Activated CD4-positive, alpha-beta memory T cell treated with anti-CD3 and anti-CD28 coated beads, Interleukin-2, amount 10 ng/mL, durations not matched to agents 7 days and 5 days (primary cell): ENCODE measurements around the gene EFCAB12. TPM values are rescaled to one million over a fixed set of nuclear protein-coding genes. Genes with fewer than 3 reads are reported as not detected.
"Not testable (repeated sequence)": the region's sequence is repeated elsewhere in the genome, so short reads cannot be mapped to it uniquely, and the experiment has no call there.

Experiments used
- CTCF ChIA-PET: fragments of 350-600 bp; sonication (Branson Sonifier 250); formaldehyde crosslinking; loops from one replicate; lab custom pipeline; 2021; ENCODE audit warnings: antibody characterized with exemption, inconsistent platforms; lab: Charles Lee
- POLR2A ChIA-PET: fragments of 350-600 bp; sonication (Branson Sonifier 250); formaldehyde crosslinking; loops from one replicate; lab custom pipeline; 2021; ENCODE audit warnings: antibody characterized with exemption; lab: Charles Lee
- DNase-seq: peaks from one replicate; pipeline ENCODE4 v3.0.0-alpha.2; 2020
- H3K27ac Mint-ChIP-seq: one replicate; pipeline ENCODE4 v1.8.0; 2021; ENCODE audit warnings: mild to moderate bottlenecking, mixed read lengths
- H3K27me3 Mint-ChIP-seq: one replicate; pipeline ENCODE4 v1.8.0; 2021; ENCODE audit warnings: mixed read lengths
- H3K36me3 Mint-ChIP-seq: one replicate; pipeline ENCODE4 v1.8.0; 2021; ENCODE audit warnings: low read depth, mixed read lengths
- H3K4me1 Mint-ChIP-seq: one replicate; pipeline ENCODE4 v1.8.0; 2021; ENCODE audit warnings: mixed read lengths
- H3K4me3 Mint-ChIP-seq: one replicate; pipeline ENCODE4 v1.8.0; 2021; ENCODE audit warnings: mild to moderate bottlenecking, mixed read lengths
- H3K9me3 Mint-ChIP-seq: one replicate; pipeline ENCODE4 v1.8.0; 2021; ENCODE audit warnings: mixed read lengths
- total RNA-seq, 2 experiments: library from RNA; stranded (reverse); gene quantifications; one replicate each; pipeline ENCODE4 v1.2.3, GENCODE V29; 2021

Gene EFCAB12
- total RNA-seq, 2 experiments from 2014 or later = 0.65 to 0.98 TPM

- Mint-ChIP-seq H3K27me3 (peaks cover 4% of the 10 kb centered on the region), H3K9me3 (no peaks in the 10 kb centered on the region), H3K4me3 (no peak overlapping the region), H3K36me3 (no peaks in the 10 kb centered on the region), H3K4me1 (no peaks in the 10 kb centered on the region), H3K27ac (no peak overlapping the region)
- ChIA-PET CTCF (interaction anchor here (1.1 kb wide), 1 partner anchor 16 kb away, joined by 3 read pairs; no protein-coding TSS in a partner anchor), POLR2A (no interaction called here)
- DNase-seq = no peak
Measured at GRCh38 chr3:129415830-129416229, 12.6 kb downstream of the EFCAB12 start.

- no peaks in the 10 kb centered on the region for H3K9me3 Mint-ChIP-seq
- no peak overlapping the region for H3K4me3 Mint-ChIP-seq
- H3K27ac Mint-ChIP-seq = no peak overlapping the region
- CTCF ChIA-PET = no interaction called here
- peaks cover 4% of the 10 kb centered on the region for H3K27me3 Mint-ChIP-seq
- no peaks in the 10 kb centered on the region for H3K36me3 Mint-ChIP-seq
- no peak for DNase-seq
- no peaks in the 10 kb centered on the region for H3K4me1 Mint-ChIP-seq
- POLR2A ChIA-PET = no interaction called here
Measured at GRCh38 chr3:129415378-129415777, 13.1 kb downstream of the EFCAB12 start.

GRCh38 chr3:129413687-129414506, 14.5 kb downstream of the EFCAB12 start:
- Mint-ChIP-seq H3K4me1 (no peaks in the 10 kb centered on the region), H3K27me3 (peaks cover 4% of the 10 kb centered on the region), H3K4me3 (no peak overlapping the region), H3K36me3 (no peaks in the 10 kb centered on the region), H3K27ac (no peak overlapping the region), H3K9me3 (no peaks in the 10 kb centered on the region)
- DNase-seq = no peak
- ChIA-PET POLR2A (interaction anchor here (1.1 kb wide), 1 partner anchor 8 kb away, joined by 3 read pairs; no protein-coding TSS in a partner anchor), CTCF (interaction anchor here (0.6 to 2.1 kb wide), 2 partner anchors 13 to 14 kb away, joined by 3 to 5 read pairs; no protein-coding TSS in a partner anchor)

GRCh38 chr3:129413238-129413637, 15.2 kb downstream of the EFCAB12 start:
- H3K4me1 Mint-ChIP-seq, DNase-seq, H3K27me3 Mint-ChIP-seq, H3K27ac Mint-ChIP-seq, H3K4me3 Mint-ChIP-seq, H3K36me3 Mint-ChIP-seq, H3K9me3 Mint-ChIP-seq: not testable (repeated sequence)
- ChIA-PET POLR2A (interaction anchor here (1.0 to 1.1 kb wide), 2 partner anchors 8 to 15 kb away, joined by 3 read pairs; no protein-coding TSS in a partner anchor), CTCF (interaction anchor here (2.1 kb wide), 1 partner anchor 13 kb away, joined by 5 read pairs; no protein-coding TSS in a partner anchor)

DNA sequence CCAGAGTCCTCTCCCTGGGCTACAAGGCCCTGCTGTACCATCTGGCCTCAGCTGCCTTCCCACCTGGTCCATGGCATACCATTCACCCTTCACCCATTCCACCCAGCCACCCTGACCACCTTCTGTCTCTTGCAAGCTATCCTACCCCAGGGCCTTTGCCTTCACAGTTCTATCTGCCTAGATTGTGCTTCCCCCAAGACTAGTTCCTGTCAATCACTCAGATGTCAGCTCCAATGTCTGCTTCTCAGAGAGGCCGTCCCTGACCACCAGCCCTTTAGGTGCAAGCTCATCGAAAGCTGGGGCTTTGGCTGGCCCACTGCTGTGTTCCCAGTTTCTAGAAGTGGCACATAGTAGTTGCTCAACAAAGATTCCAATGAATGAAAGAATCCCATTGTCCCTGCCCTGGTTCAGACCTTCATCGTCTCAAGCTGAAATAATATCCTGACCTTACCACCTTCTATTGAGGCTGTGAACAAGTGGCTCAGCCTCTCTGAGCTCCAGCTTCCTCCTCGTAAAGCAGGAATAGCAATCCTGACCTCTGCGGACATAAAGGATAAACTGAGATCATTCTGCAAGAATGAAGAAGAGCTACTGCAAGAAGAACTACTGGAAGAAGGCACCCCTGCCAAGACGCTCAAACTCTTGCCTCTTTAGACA, 15.8 kb downstream of the EFCAB12 start:
- H3K4me1 Mint-ChIP-seq = no peaks in the 10 kb centered on the region
- CTCF ChIA-PET = interaction anchor here (2.1 kb wide), 1 partner anchor 12 kb away, joined by 5 read pairs; no protein-coding TSS in a partner anchor
- POLR2A ChIA-PET = interaction anchor here (1.0 kb wide), 1 partner anchor 15 kb away, joined by 3 read pairs; no protein-coding TSS in a partner anchor
- H3K36me3 Mint-ChIP-seq = no peaks in the 10 kb centered on the region
- no peak overlapping the region for H3K4me3 Mint-ChIP-seq
- DNase-seq = no peak
- no peaks in the 10 kb centered on the region for H3K9me3 Mint-ChIP-seq
- peaks cover 4% of the 10 kb centered on the region for H3K27me3 Mint-ChIP-seq
- H3K27ac Mint-ChIP-seq = no peak overlapping the region

- no peak overlapping the region for H3K4me3 Mint-ChIP-seq
- CTCF ChIA-PET = interaction anchor here (0.8 to 3.5 kb wide), 2 partner anchors 12 to 441 kb away, joined by 3 to 22 read pairs; no protein-coding TSS in a partner anchor
Measured at GRCh38 chr3:129410971-129411370, 17.5 kb downstream of the EFCAB12 start.

DNA sequence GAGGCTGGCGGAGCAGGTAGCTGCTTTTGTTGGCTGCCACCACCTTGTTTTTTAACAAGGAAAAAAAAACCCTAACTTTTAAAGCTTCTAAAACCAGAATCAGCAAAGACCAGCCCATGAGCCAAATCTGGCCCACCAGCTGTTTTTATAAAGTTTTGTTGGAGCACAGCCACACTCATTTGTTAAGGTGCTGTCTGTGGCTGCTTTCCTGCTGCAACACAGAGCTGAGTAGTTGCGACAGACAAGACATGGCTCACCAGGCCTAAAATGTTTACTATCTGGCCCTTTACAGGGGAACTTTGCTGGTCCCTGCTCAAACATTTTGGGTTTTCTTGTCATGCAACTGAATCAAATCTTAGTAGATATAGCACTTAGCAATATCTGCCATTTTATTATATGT, 18.9 kb downstream of the EFCAB12 start:
- H3K27me3 Mint-ChIP-seq = peaks cover 4% of the 10 kb centered on the region
- POLR2A ChIA-PET = interaction anchor here (0.7 to 1.6 kb wide), 4 partner anchors 10 to 31 kb away, joined by 3 to 5 read pairs (median 4); partner anchors contain the start of gene IFT122
- no peaks in the 10 kb centered on the region for H3K4me1 Mint-ChIP-seq
- DNase-seq = no peak
- H3K27ac Mint-ChIP-seq = no peak overlapping the region
- H3K9me3 Mint-ChIP-seq = no peaks in the 10 kb centered on the region
- H3K4me3 Mint-ChIP-seq = no peak overlapping the region
- CTCF ChIA-PET = interaction anchor here (3.5 kb wide), 1 partner anchor 11 kb away, joined by 22 read pairs; no protein-coding TSS in a partner anchor
- no peaks in the 10 kb centered on the region for H3K36me3 Mint-ChIP-seq

More at GRCh38 chr3:129410971-129411370, 17.5 kb downstream of the EFCAB12 start:
- H3K9me3 Mint-ChIP-seq = no peaks in the 10 kb centered on the region
- no peak overlapping the region for H3K27ac Mint-ChIP-seq
- POLR2A ChIA-PET = interaction anchor here (1.1 to 1.6 kb wide), 2 partner anchors 11 to 28 kb away, joined by 3 to 4 read pairs; no protein-coding TSS in a partner anchor
- no peaks in the 10 kb centered on the region for H3K4me1 Mint-ChIP-seq
- H3K27me3 Mint-ChIP-seq = peaks cover 4% of the 10 kb centered on the region
- DNase-seq = no peak
- no peaks in the 10 kb centered on the region for H3K36me3 Mint-ChIP-seq

GRCh38 chr3:129404610-129405009, 23.8 kb downstream of the EFCAB12 start:
- Mint-ChIP-seq H3K4me3 (no peak overlapping the region), H3K27ac (no peak overlapping the region), H3K9me3 (no peaks in the 10 kb centered on the region), H3K4me1 (peaks cover 6% of the 10 kb centered on the region), H3K36me3 (no peaks in the 10 kb centered on the region), H3K27me3 (no peaks in the 10 kb centered on the region)
- POLR2A ChIA-PET = interaction anchor here (1.3 to 2.3 kb wide), 2 partner anchors 36 to 88 kb away, joined by 3 to 6 read pairs; partner anchors contain the start of genes IFT122 and MBD4
- DNase-seq = no peak
- CTCF ChIA-PET = no interaction called here

- CTCF ChIA-PET = no interaction called here
- peaks cover 10% of the 10 kb centered on the region for H3K4me1 Mint-ChIP-seq
- H3K9me3 Mint-ChIP-seq = no peaks in the 10 kb centered on the region
- no peaks in the 10 kb centered on the region for H3K36me3 Mint-ChIP-seq
- POLR2A ChIA-PET = interaction anchor here (1.3 to 1.4 kb wide), 2 partner anchors 19 to 87 kb away, joined by 3 read pairs; no protein-coding TSS in a partner anchor
- H3K4me3 Mint-ChIP-seq = no peak overlapping the region
- H3K27ac Mint-ChIP-seq = no peak overlapping the region
- DNase-seq = no peak
- H3K27me3 Mint-ChIP-seq = no peaks in the 10 kb centered on the region
Measured at GRCh38 chr3:129404130-129404529, 24.3 kb downstream of the EFCAB12 start.

GRCh38 chr3:129403450-129403849, 25.0 kb downstream of the EFCAB12 start:
- no peak for DNase-seq
- Mint-ChIP-seq H3K36me3 (peaks cover 2% of the 10 kb centered on the region), H3K27ac (no peak overlapping the region), H3K27me3 (no peaks in the 10 kb centered on the region), H3K4me1 (peaks cover 14% of the 10 kb centered on the region), H3K4me3 (no peak overlapping the region), H3K9me3 (no peaks in the 10 kb centered on the region)
- CTCF ChIA-PET = no interaction called here
- POLR2A ChIA-PET = interaction anchor here (1.4 kb wide), 1 partner anchor 20 kb away, joined by 3 read pairs; no protein-coding TSS in a partner anchor

- Mint-ChIP-seq H3K27ac (no peak overlapping the region), H3K36me3 (peaks cover 3% of the 10 kb centered on the region), H3K27me3 (no peaks in the 10 kb centered on the region), H3K9me3 (no peaks in the 10 kb centered on the region), H3K4me1 (peaks cover 21% of the 10 kb centered on the region), H3K4me3 (no peak overlapping the region)
- DNase-seq = no peak
- POLR2A ChIA-PET = interaction anchor here (1.4 kb wide), 1 partner anchor 20 kb away, joined by 3 read pairs; no protein-coding TSS in a partner anchor
- CTCF ChIA-PET = no interaction called here
Measured at GRCh38 chr3:129402616-129403015, 25.8 kb downstream of the EFCAB12 start.

GRCh38 chr3:129402210-129402609, 26.2 kb downstream of the EFCAB12 start:
- CTCF ChIA-PET = no interaction called here
- H3K27me3 Mint-ChIP-seq = no peaks in the 10 kb centered on the region
- POLR2A ChIA-PET = no interaction called here

More at GRCh38 chr3:129402210-129402609, 26.2 kb downstream of the EFCAB12 start:
- peaks cover 7% of the 10 kb centered on the region for H3K36me3 Mint-ChIP-seq
- no peak for DNase-seq
- H3K9me3 Mint-ChIP-seq = no peaks in the 10 kb centered on the region
- peaks cover 25% of the 10 kb centered on the region for H3K4me1 Mint-ChIP-seq
- no peak overlapping the region for H3K27ac Mint-ChIP-seq
- no peak overlapping the region for H3K4me3 Mint-ChIP-seq
